ENCODE data around the gene DECR2. TPM values are rescaled to one million over a fixed set of nuclear protein-coding genes. Genes with fewer than 3 reads are reported as not detected.

The DECR2 gene
- total RNA-seq, 1 donor from 2014 or later: 6.7 TPM

GRCh38 chr16:397736-398332 is 3.9 kb upstream of the DECR2 start:
- peaks cover 38% of the 10 kb centered on the region for H3K4me1 Mint-ChIP-seq
- H3K4me3 Mint-ChIP-seq: peak overlapping the region; percentile 29
- no peak for TF ChIP-seq CTCF (IDR thresholded peaks at IDR 0.05)
- intact Hi-C loops (cut with micrococcal nuclease): loop anchor here (10.0 kb wide), 1 partner anchor 387 kb away; the partner anchor contains the start of genes CHTF18 and RPUSD1
- no peaks in the 10 kb centered on the region for H3K9me3 Mint-ChIP-seq
- CTCF ChIA-PET: no interaction called here
- POLR2A ChIA-PET: interaction anchor here (0.5 to 1.5 kb wide), 4 partner anchors 15 to 157 kb away, joined by 3 to 8 read pairs (median 3); partner anchors contain the start of gene MRPL28
- DNase-seq: no peak
- peaks cover 4% of the 10 kb centered on the region for H3K36me3 Mint-ChIP-seq (ENCODE audit: low read depth)
- H3K27me3 Mint-ChIP-seq: no peaks in the 10 kb centered on the region
- H3K27ac Mint-ChIP-seq: peak overlapping the region; percentile 24
- no peak for ATAC-seq (ENCODE audit: low read depth)

GRCh38 chr16:398561-399339 is 2.9 kb upstream of the DECR2 start:
- ChIA-PET CTCF (no interaction called here), POLR2A (interaction anchor here (0.5 to 1.5 kb wide), 4 partner anchors 12 to 28 kb away, joined by 3 to 8 read pairs (median 4); partner anchors contain the start of gene MRPL28)
- no peak for TF ChIP-seq CTCF (IDR thresholded peaks at IDR 0.05)
- peak overlapping the region; percentile 29 for H3K4me3 Mint-ChIP-seq
- H3K36me3 Mint-ChIP-seq (ENCODE audit: low read depth): peaks cover 4% of the 10 kb centered on the region
- intact Hi-C loops (cut with micrococcal nuclease): loop anchor here (10.0 kb wide), 1 partner anchor 386 kb away; the partner anchor contains the start of genes CHTF18 and RPUSD1
- H3K4me1 Mint-ChIP-seq: peaks cover 38% of the 10 kb centered on the region
- H3K27ac Mint-ChIP-seq: peak overlapping the region; percentile 59
- DNase-seq: no peak
- no peaks in the 10 kb centered on the region for H3K27me3 Mint-ChIP-seq
- ATAC-seq (ENCODE audit: low read depth): no peak
- no peaks in the 10 kb centered on the region for H3K9me3 Mint-ChIP-seq

GRCh38 chr16:399340-400019 is 2.2 kb upstream of the DECR2 start:
- ChIA-PET POLR2A (interaction anchor here (0.5 to 3.0 kb wide), 3 partner anchors 13 to 29 kb away, joined by 4 to 54 read pairs (median 29); partner anchors contain the start of genes MRPL28 and PGAP6), CTCF (no interaction called here)
- H3K27me3 Mint-ChIP-seq: no peaks in the 10 kb centered on the region
- DNase-seq (no peak), ATAC-seq (ENCODE audit: low read depth) (no peak)
- H3K4me1 Mint-ChIP-seq: peaks cover 38% of the 10 kb centered on the region
- peak overlapping the region; percentile 41 for H3K27ac Mint-ChIP-seq
- no peak for TF ChIP-seq CTCF (IDR thresholded peaks at IDR 0.05)
- no peak overlapping the region for H3K4me3 Mint-ChIP-seq
- no peaks in the 10 kb centered on the region for H3K9me3 Mint-ChIP-seq
- H3K36me3 Mint-ChIP-seq (ENCODE audit: low read depth): peaks cover 4% of the 10 kb centered on the region
- intact Hi-C loops (cut with micrococcal nuclease): loop anchor here (5.0 to 10.0 kb wide), 2 partner anchors 188 to 385 kb away; partner anchors contain the start of genes CHTF18 and RPUSD1

- no peak for ATAC-seq (ENCODE audit: low read depth)
- intact Hi-C loops (cut with micrococcal nuclease): loop anchor here (5.0 kb wide), 1 partner anchor 187 kb away; no protein-coding TSS in a partner anchor
- CTCF ChIA-PET: interaction anchor here (1.0 to 2.2 kb wide), 3 partner anchors 9 to 47 kb away, joined by 3 to 7 read pairs (median 3); partner anchors contain the start of gene AXIN1
Measured at GRCh38 chr16:400061-400591, 1.6 kb upstream of the DECR2 start.

More at GRCh38 chr16:400061-400591, 1.6 kb upstream of the DECR2 start:
- Mint-ChIP-seq H3K27ac (peak overlapping the region; percentile 98), H3K36me3 (ENCODE audit: low read depth) (peaks cover 4% of the 10 kb centered on the region), H3K4me3 (peak overlapping the region; percentile 93), H3K9me3 (no peaks in the 10 kb centered on the region), H3K27me3 (no peaks in the 10 kb centered on the region), H3K4me1 (peaks cover 37% of the 10 kb centered on the region)
- POLR2A ChIA-PET: interaction anchor here (0.6 to 3.0 kb wide), 7 partner anchors 8 to 302 kb away, joined by 3 to 54 read pairs (median 20); partner anchors contain the start of genes AXIN1, MRPL28 and PGAP6
- DNase-seq: no peak
- TF ChIP-seq CTCF (IDR thresholded peaks at IDR 0.05): no peak
